ENCODE results near the gene RBM8A.

RBM8A gene

DNA sequence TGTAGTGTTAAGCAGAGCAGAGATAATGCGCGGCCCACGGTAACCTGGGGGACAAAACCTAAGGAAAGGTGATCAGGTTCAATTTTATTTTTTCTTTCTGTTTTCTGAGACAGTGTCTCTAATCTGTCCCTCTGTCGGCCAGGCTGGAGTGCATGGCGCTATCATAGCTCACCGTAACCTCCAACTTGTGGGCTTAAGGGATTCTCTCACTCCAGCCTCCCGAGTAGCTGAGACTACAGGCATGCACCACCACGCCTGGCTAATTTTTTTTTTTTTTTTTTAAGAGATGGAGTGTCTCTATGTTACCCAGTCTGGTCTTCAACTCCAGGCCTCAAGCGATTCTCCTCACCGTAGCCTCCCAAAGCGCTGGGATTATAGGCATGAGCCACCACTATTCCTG lies 40.9 kb downstream of the RBM8A start:
- H3K4me3 ChIP-seq (ENCODE audit: low read depth, low read length) = peak overlapping the region; percentile 68
- TF ChIP-seq, protein P1, sequence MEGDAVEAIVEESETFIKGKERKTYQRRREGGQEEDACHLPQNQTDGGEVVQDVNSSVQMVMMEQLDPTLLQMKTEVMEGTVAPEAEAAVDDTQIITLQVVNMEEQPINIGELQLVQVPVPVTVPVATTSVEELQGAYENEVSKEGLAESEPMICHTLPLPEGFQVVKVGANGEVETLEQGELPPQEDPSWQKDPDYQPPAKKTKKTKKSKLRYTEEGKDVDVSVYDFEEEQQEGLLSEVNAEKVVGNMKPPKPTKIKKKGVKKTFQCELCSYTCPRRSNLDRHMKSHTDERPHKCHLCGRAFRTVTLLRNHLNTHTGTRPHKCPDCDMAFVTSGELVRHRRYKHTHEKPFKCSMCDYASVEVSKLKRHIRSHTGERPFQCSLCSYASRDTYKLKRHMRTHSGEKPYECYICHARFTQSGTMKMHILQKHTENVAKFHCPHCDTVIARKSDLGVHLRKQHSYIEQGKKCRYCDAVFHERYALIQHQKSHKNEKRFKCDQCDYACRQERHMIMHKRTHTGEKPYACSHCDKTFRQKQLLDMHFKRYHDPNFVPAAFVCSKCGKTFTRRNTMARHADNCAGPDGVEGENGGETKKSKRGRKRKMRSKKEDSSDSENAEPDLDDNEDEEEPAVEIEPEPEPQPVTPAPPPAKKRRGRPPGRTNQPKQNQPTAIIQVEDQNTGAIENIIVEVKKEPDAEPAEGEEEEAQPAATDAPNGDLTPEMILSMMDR (IDR thresholded peaks at IDR 0.05; ENCODE audit: low read depth, low read length) = no peak
- in situ Hi-C loops (cut with HindIII; ENCODE audit: low sequenced_read_pairs) = no loop called here
- DNase-seq (ENCODE audit: low read depth, low spot score) = no peak

DNA sequence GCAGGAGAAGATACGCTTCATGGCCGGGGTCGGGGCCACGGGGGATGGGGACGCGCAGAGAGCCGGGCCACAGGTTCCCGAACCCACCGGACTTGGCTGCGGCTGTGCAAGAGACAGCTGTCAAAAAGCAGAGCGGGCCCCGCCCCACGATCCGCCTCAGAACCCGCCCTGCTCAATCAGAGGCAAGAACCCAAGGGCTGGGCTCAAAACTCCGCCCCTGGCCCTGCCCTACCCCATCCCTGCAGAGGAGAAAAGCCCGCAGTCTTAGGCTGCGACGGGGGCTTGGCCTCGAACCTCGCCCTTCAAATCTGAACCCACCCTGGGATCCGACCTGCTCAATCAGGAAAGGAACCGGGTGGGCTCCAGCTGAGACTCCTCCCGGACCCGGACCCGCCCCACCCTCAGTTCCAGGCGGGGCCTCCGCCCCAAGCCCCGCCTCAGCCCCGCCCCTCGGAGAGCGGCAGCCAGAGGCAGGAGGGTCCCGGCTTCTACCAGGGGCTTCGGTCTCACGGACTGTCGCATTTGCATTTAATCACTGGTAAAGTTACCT lies 41.5 kb downstream of the RBM8A start, which contains the start of gene ANKRD35:
Gene ANKRD35, minus strand, starts transcription at position 129 of the 550 bp plus-strand sequence. Its CDS starts 108 bp downstream, at position 21.
- TF ChIP-seq, protein P1 (IDR thresholded peaks at IDR 0.05; ENCODE audit: low read depth, low read length) = no peak
- peak; percentile 65 for DNase-seq (ENCODE audit: low read depth, low spot score)
- H3K4me3 ChIP-seq (ENCODE audit: low read depth, low read length) = peak within 1 kb of the TSS; percentile 68
- in situ Hi-C loops (cut with HindIII; ENCODE audit: low sequenced_read_pairs) = no loop called here

DNA sequence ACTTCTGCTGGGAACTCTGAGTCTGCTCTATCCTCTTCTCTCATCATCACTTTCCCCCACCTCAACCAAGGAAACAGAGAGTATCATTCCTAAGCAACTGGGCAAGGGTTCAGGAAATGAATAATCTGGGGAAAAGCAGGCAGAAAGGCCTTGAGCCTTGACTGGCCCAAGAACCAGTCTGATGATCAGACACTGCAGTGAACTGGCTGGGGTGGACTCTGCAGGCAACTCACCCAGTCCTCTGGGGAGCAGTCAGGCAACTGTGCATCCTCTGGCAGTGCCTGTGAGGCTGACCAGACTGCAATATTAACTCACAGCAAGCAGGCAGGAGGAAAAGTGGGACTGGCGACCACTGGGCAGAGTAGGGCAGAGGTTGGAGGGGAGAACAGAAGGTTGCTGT lies 42.6 kb downstream of the RBM8A start:
- peak; percentile 59 for DNase-seq (ENCODE audit: low read depth, low spot score)
- H3K4me3 ChIP-seq (ENCODE audit: low read depth, low read length) = no peak overlapping the region
- in situ Hi-C loops (cut with HindIII; ENCODE audit: low sequenced_read_pairs) = no loop called here
- TF ChIP-seq, protein P1 (IDR thresholded peaks at IDR 0.05; ENCODE audit: low read depth, low read length) = no peak

DNA sequence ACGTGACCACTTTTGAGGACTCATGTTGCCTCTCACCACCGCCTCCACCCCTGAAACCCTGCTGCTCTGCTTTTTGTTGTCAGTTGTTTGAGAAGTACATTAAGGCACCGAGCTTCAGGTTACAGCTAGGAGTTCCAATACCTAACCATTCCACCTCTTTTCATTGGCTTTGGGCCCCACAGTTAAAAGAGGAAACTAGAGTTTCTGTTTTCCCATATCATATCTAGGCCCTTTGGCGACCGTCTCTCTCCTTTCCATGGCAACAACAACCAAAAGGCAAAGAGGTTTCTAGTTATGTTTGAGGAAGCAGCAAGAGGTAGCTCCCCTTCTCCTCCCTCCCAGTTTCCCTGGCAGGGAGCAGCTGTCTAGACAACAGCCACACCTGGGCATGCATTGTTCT lies 47.5 kb downstream of the RBM8A start:
- no peak for DNase-seq (ENCODE audit: low read depth, low spot score)
- in situ Hi-C loops (cut with HindIII; ENCODE audit: low sequenced_read_pairs) = no loop called here
- TF ChIP-seq, protein P1 (IDR thresholded peaks at IDR 0.05; ENCODE audit: low read depth, low read length) = no peak
- H3K4me3 ChIP-seq (ENCODE audit: low read depth, low read length) = no peak overlapping the region

DNA sequence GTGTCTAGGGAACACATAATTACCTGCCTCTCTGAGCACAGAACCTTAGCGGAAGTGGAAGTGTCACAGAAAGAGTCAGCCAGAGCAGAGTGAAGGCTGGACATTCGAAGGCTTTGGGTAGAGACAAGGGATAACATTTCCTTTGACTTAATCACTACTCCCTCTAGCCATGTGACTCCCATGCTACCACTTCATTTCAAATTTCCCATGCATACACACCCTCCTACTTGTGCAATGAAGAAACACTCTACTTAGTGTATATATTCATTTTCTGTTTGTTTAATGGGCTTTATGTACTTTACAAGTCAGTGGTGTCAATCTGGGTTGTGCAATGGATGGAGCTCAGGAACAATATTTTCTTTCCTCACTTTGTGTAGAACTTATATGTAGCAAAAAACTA lies 48.6 kb downstream of the RBM8A start:
- in situ Hi-C loops (cut with HindIII; ENCODE audit: low sequenced_read_pairs) = no loop called here
- no peak overlapping the region for H3K4me3 ChIP-seq (ENCODE audit: low read depth, low read length)
- TF ChIP-seq, protein P1 (IDR thresholded peaks at IDR 0.05; ENCODE audit: low read depth, low read length) = no peak
- no peak for DNase-seq (ENCODE audit: low read depth, low spot score)

DNA sequence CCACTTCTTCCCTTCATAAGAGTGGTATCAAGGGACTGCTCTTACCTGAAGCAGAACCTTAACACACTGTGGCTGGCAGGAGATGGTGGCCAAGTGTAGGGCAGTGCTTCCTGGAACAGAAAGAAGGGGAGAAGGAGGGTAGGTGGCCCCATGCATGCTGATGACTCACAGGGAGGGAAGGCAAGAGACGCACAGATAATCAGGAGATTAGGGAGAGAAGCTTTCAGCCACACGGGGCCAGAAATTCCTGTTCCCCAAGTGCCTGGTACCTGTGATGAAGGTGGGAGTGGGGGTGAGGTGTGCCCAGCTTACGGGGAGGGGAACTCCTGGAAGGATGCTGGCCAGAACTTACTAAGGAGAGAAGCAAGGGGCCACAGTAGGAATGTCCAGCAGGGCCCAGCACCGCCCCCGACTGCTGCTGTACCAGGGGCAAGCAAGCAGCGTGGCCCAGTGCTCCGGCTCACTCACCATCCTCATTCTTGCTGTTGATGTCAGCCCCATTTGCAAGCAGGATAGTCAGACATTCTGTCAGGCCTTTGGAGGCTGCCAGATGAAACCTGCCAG lies 49.3 kb downstream of the RBM8A start:
- TF ChIP-seq, protein P1 (IDR thresholded peaks at IDR 0.05; ENCODE audit: low read depth, low read length) = no peak
- no peak for DNase-seq (ENCODE audit: low read depth, low spot score)
- no peak overlapping the region for H3K4me3 ChIP-seq (ENCODE audit: low read depth, low read length)
- in situ Hi-C loops (cut with HindIII; ENCODE audit: low sequenced_read_pairs) = no loop called here
